ENCODE data around the gene GFRA1.

GFRA1 gene

GRCh38 chr10:116059320-116059719 lies 213.7 kb downstream of the GFRA1 start:
- H3K36me3 ChIP-seq (ENCODE audit: insufficient read depth, low read length), result no peaks in the 10 kb centered on the region
- no peak overlapping the region for H3K4me3 ChIP-seq (ENCODE audit: low read depth in 1 of 2, low read length in 2 of 2)
- H3K9me3 ChIP-seq (ENCODE audit: insufficient read depth, low read length, severe bottlenecking), result no peaks in the 10 kb centered on the region
- H3K27ac ChIP-seq (ENCODE audit: low read length), result no peak overlapping the region
- no peaks in the 10 kb centered on the region for H3K4me1 ChIP-seq (ENCODE audit: insufficient read depth, low read length)
- DNase-seq, result no peak
- H4K20me1 ChIP-seq (ENCODE audit: insufficient read depth, low read length), result no peaks in the 10 kb centered on the region
- TF ChIP-seq EZH2 (IDR thresholded peaks at IDR 0.05; ENCODE audit: borderline replicate concordance, low read depth, low read length, severe bottlenecking), result no peak
- no peak overlapping the region for H3K4me2 ChIP-seq (ENCODE audit: insufficient read depth, low read length)
- H3K9ac ChIP-seq (ENCODE audit: low read depth, low read length), result no peak overlapping the region
- H2AFZ ChIP-seq (ENCODE audit: low read depth, low read length), result no peak overlapping the region
- no peaks in the 10 kb centered on the region for H3K79me2 ChIP-seq (ENCODE audit: insufficient read depth, low read length)
- ATAC-seq (ENCODE audit: insufficient read depth, low read depth), result no peak
- H3K27me3 ChIP-seq (ENCODE audit: insufficient read depth, low read length, poor library complexity), result no peaks in the 10 kb centered on the region

DNA sequence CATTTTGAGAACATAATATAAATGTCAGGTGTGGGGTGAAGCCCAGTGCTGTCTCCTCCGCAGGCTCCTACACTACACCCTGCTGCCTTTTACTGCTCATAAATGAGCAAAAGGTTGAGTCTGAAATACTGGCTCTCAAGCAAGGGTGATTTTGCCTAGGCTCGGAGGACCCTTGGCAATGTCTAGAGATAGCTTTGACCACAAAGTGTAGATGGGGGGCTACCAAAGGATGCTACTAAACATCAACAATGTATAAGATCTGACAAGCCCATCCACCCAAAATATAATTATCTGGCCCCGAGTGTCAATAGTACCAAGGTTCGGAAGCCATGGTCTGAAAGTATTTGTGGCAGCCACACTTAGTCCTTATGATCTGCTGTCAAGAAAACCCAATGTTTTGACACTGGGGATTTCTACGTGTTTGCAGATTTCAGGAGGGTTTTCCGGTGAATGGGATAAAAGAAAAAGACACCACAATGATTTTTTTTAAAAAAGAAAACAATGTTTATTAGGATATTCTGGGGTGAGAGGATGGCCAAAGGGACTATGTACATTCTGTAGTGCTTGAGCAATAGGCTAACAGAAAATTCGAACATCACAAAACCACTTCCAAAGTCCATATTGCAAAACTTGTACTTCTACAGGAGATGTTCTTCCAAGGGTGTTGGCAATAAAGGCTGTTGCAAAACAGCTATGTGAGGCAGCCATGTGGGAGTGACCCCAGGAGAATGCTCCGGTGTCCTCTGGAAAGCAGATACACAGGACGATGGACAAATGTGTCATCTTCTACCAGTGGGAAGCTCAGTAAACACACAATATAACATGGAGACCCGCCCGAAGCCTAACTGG lies 216.3 kb downstream of the GFRA1 start:
- no peak for DNase-seq
- Histone ChIP-seq H3K4me2 (ENCODE audit: insufficient read depth, low read length) (no peak overlapping the region), H4K20me1 (ENCODE audit: insufficient read depth, low read length) (no peaks in the 10 kb centered on the region), H3K4me1 (ENCODE audit: insufficient read depth, low read length) (no peaks in the 10 kb centered on the region), H3K9ac (ENCODE audit: low read depth, low read length) (no peak overlapping the region), H3K27ac (ENCODE audit: low read length) (no peak overlapping the region), H3K27me3 (ENCODE audit: insufficient read depth, low read length, poor library complexity) (no peaks in the 10 kb centered on the region), H3K36me3 (ENCODE audit: insufficient read depth, low read length) (no peaks in the 10 kb centered on the region), H2AFZ (ENCODE audit: low read depth, low read length) (no peak overlapping the region), H3K4me3 (ENCODE audit: low read depth in 1 of 2, low read length in 2 of 2) (no peak overlapping the region), H3K79me2 (ENCODE audit: insufficient read depth, low read length) (no peaks in the 10 kb centered on the region), H3K9me3 (ENCODE audit: insufficient read depth, low read length, severe bottlenecking) (no peaks in the 10 kb centered on the region)
- TF ChIP-seq EZH2 (IDR thresholded peaks at IDR 0.05; ENCODE audit: borderline replicate concordance, low read depth, low read length, severe bottlenecking), result no peak
- ATAC-seq (ENCODE audit: insufficient read depth, low read depth), result no peak

DNA sequence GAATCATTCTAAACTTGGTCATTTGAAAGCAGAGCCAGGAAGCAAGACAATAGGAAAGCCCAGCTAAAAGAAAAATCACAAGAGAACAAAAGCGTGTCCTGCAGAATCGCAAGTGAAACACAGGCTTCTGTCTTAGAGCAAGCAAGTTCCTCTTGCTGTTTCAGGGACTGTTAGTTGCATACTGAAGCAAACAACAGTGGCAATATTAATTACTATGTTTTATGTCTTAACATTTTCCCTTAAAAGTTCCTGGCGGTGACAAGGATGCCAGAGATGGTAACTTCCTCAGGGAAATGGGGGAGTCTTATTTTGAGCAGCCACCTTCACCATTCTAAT lies 217.1 kb downstream of the GFRA1 start:
- no peak overlapping the region for H3K27ac ChIP-seq (ENCODE audit: low read length)
- no peaks in the 10 kb centered on the region for H3K4me1 ChIP-seq (ENCODE audit: insufficient read depth, low read length)
- no peak overlapping the region for H3K4me3 ChIP-seq (ENCODE audit: low read depth in 1 of 2, low read length in 2 of 2)
- H3K36me3 ChIP-seq (ENCODE audit: insufficient read depth, low read length), result no peaks in the 10 kb centered on the region
- DNase-seq (no peak), ATAC-seq (ENCODE audit: insufficient read depth, low read depth) (no peak)
- H3K79me2 ChIP-seq (ENCODE audit: insufficient read depth, low read length), result no peaks in the 10 kb centered on the region
- no peak overlapping the region for H3K4me2 ChIP-seq (ENCODE audit: insufficient read depth, low read length)
- no peaks in the 10 kb centered on the region for H3K27me3 ChIP-seq (ENCODE audit: insufficient read depth, low read length, poor library complexity)
- H4K20me1 ChIP-seq (ENCODE audit: insufficient read depth, low read length), result no peaks in the 10 kb centered on the region
- no peak for TF ChIP-seq EZH2 (IDR thresholded peaks at IDR 0.05; ENCODE audit: borderline replicate concordance, low read depth, low read length, severe bottlenecking)
- TF ChIP-seq, protein P1, sequence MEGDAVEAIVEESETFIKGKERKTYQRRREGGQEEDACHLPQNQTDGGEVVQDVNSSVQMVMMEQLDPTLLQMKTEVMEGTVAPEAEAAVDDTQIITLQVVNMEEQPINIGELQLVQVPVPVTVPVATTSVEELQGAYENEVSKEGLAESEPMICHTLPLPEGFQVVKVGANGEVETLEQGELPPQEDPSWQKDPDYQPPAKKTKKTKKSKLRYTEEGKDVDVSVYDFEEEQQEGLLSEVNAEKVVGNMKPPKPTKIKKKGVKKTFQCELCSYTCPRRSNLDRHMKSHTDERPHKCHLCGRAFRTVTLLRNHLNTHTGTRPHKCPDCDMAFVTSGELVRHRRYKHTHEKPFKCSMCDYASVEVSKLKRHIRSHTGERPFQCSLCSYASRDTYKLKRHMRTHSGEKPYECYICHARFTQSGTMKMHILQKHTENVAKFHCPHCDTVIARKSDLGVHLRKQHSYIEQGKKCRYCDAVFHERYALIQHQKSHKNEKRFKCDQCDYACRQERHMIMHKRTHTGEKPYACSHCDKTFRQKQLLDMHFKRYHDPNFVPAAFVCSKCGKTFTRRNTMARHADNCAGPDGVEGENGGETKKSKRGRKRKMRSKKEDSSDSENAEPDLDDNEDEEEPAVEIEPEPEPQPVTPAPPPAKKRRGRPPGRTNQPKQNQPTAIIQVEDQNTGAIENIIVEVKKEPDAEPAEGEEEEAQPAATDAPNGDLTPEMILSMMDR (IDR thresholded peaks at IDR 0.05; ENCODE audit: borderline replicate concordance, extremely low read depth, low read length, poor library complexity, severe bottlenecking), result no peak
- no peak overlapping the region for H2AFZ ChIP-seq (ENCODE audit: low read depth, low read length)
- no peak overlapping the region for H3K9ac ChIP-seq (ENCODE audit: low read depth, low read length)
- no peaks in the 10 kb centered on the region for H3K9me3 ChIP-seq (ENCODE audit: insufficient read depth, low read length, severe bottlenecking)

GRCh38 chr10:116055252-116055916 lies 217.6 kb downstream of the GFRA1 start:
- TF ChIP-seq, protein P1 (IDR thresholded peaks at IDR 0.05; ENCODE audit: borderline replicate concordance, extremely low read depth, low read length, poor library complexity, severe bottlenecking), result no peak
- no peak for TF ChIP-seq EZH2 (IDR thresholded peaks at IDR 0.05; ENCODE audit: borderline replicate concordance, low read depth, low read length, severe bottlenecking)
- no peak overlapping the region for H3K9ac ChIP-seq (ENCODE audit: low read depth, low read length)
- no peaks in the 10 kb centered on the region for H3K9me3 ChIP-seq (ENCODE audit: insufficient read depth, low read length, severe bottlenecking)
- H3K36me3 ChIP-seq (ENCODE audit: insufficient read depth, low read length), result no peaks in the 10 kb centered on the region
- no peak for DNase-seq
- H2AFZ ChIP-seq (ENCODE audit: low read depth, low read length), result no peak overlapping the region
- no peak for ATAC-seq (ENCODE audit: insufficient read depth, low read depth)
- H3K27me3 ChIP-seq (ENCODE audit: insufficient read depth, low read length, poor library complexity), result no peaks in the 10 kb centered on the region
- no peak overlapping the region for H3K4me2 ChIP-seq (ENCODE audit: insufficient read depth, low read length)
- no peaks in the 10 kb centered on the region for H4K20me1 ChIP-seq (ENCODE audit: insufficient read depth, low read length)
- no peaks in the 10 kb centered on the region for H3K79me2 ChIP-seq (ENCODE audit: insufficient read depth, low read length)
- no peak overlapping the region for H3K27ac ChIP-seq (ENCODE audit: low read length)
- no peak overlapping the region for H3K4me3 ChIP-seq (ENCODE audit: low read depth in 1 of 2, low read length in 2 of 2)
- H3K4me1 ChIP-seq (ENCODE audit: insufficient read depth, low read length), result no peaks in the 10 kb centered on the region
